ENCODE results near the gene ADAMTS16. TPM values are rescaled to one million over a fixed set of nuclear protein-coding genes. Genes with fewer than 3 reads are reported as not detected.

The ADAMTS16 gene
- polyA plus RNA-seq, 3 donors: 69.6 to 80.2 (median 79.9) TPM

DNA sequence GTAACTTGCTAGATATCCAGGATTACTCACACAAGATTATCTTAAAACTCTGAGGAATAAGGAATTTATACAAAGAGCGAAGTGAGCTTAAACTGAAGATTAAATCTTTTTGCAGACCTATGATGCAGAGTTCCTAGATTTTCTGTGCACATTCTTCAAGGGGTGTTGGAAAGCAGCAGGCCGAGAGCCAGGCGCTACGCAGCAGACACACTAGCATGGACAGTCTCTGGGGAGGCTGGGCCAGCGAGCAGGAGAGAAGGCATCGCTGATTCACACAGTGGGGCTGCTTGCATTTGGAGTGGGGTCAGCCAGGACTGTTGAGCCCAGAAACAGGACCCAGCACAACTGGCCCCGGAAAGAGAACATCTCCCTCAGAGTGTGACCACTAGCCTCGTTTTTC lies 136.3 kb downstream of the ADAMTS16 start:
- no peak for DNase-seq

DNA sequence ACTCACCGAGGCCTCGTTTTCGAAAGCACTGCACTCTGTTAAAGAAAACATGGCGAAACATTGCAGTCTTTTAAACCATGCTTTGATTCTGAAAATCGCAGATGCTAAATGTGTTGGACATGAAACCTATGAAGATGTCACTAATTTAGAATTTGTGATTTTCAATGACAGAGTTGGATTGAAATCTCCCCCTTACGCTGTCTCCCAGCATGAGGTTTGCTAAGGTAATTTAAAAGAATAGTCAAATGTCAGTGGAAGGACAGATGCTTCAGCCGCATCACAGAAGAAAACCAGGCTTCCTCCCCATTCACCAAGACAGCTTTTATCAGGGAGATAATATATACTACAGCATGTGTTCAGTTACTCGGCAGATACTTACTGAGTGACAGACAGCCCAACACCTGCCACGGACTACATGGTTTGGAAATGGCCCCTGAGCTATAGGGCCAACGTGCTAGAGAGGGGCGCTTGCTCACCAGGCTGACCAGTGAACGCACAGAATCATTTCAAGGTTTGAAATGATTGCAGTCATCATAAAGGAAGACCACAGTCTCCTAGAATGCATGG lies 136.9 kb downstream of the ADAMTS16 start:
- DNase-seq: no peak

DNA sequence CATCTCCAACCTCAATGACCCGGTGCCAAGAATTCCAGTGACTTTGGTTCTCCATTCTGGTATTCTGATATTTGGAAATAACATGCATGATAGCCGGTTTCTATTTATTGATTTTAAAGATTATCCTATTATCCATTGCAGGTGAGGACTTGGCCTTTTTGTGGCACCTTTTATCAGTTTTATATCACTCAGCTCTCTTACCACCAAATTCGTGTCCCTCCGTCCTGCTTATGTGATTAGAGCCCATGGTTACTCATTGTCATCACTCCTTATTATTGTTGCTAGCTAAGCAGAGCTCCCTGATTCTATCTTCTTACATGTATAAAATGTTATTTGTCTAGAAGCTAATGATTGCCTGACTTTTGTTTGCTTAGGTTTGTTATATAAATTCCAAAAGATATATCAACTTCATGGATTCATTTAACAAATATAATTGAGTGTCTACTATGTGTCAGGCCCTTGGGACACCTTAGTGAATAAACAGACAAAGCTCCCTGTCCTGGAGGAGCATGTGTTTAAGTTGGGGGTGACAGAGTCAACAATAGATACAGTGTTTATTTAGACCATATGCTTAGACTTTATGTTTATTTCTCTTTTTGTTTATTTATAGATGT lies 138.2 kb downstream of the ADAMTS16 start:
- no peak for DNase-seq

DNA sequence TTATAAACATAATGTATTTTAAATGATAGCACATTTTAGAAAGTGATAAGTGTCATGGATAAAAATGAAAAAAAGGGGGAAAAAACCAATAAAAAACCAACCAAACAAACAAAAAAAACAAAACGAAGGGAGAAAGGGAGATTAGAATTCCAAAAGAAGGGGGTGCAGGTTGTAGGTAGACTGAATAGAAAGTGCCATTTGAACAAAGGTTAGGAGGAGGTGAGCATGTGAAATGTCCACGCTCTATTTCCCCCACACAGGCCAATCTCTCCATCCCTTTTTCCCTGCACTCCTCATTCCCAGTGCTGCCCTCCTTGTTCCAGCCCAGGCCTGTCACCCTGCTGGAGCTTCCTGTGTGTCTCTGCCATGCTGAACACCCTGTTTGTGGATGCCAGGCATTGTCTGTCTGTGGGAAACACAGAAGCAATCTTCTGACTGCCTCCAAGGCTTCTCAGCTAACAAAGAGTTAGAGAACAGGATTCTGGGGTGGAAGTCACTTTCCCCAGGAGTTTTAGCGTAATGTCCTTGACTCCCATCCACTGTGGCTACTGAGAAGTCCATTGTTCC lies 138.8 kb downstream of the ADAMTS16 start:
- no peak for DNase-seq

DNA sequence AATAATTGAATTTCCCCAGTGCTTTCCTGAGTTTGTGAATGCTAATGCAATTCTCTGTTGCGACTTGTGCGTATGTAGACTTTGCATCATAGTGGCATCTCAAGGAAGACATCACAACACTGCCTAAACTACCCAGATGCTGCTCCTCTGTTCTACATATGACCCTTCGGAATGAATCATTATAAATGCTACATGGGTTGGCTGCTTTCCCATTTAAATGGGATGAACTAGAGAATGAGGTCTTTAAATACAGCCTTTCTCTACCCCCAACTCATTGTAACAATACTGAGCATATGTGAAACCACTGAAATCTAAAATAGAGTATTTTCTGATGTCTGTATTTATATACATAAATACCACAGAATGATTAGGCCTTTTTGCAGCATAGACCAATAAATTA lies 145.8 kb downstream of the ADAMTS16 start:
- DNase-seq: no peak

DNA sequence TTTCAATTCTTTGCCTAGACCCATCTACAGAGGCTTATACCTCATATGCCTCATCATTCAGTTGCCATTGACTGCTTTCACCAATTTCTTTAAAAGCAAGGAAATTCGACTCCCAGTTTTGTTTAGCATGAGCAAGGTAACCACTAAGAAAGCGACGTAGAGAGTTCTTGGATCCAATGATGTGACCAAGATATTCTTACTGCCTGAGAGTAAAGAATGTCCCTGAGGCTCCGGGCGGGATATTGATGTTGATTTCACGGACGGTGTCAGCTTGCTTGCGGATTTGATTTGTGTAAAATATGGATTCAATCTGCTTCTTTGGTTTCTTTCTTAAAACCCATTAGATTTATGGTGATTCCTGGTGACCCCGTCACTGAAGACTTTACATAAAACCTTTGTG lies 147.3 kb downstream of the ADAMTS16 start:
- no peak for DNase-seq

DNA sequence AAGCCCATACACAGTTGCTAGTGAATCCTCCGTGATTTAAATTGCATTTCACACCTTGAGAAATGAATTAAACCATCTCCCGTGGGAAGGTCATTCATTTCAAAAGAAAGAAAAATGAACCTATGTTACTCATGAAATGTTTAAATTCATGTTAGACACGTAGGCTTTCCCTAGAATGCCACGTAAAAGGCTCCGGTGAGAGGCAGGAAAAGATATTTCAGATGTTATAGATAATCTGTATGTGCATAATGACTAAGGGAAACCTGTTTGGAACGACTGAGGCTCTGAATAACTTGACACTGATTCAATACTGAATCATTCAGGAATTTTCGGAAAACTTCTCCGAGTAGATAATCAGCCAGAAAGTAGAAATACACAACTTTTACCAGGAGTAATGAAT lies 148.1 kb downstream of the ADAMTS16 start:
- no peak for DNase-seq

DNA sequence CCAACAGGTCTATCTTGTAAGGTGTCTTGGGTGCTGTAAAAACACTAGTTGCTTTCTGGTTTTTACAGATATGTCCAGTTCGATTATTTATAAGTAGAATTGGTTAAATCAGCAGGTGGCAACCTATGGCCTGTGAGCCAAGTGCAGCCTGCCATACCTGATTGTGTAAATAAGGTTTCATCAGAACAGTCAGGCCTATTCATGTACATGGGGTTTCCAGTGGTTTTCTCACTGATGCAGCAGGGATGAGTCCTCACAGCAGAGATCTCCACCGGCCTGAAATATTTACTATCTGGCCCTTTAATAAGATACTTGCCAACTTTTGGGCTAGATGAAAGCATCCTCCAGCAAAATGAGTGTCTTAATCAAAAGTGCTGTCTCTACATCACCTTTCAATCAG lies 149.4 kb downstream of the ADAMTS16 start:
- DNase-seq: no peak

DNA sequence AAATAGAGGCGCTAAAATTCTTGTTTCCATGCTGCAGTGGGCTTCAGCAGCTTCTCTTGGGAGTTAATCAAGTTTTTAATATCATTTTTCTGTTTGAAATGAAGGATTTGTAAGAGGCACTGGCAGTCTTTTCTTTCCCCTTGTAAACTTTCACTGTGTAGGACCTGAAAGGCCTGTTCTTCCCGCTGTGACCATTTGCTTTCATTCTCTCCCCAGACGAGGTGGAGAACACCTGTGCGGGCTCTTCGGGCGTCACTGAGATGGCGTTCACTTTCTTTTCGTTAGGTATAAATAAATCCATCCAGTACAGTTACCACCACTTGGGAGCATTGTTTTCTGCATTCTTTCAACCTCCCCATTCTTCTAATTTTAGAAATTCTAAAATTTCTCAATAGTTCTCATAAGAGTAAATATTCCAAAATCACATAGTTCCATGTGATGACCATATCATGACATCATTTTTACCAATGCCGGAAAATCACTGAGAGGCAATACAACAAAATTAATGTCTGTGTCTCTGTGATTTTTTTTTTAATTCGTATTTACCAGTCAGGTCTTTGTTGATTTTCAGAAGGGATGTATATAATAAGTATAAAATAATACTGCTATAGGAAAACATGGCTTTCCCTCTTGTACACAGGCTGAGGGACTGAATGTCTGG lies 150.7 kb downstream of the ADAMTS16 start:
- no peak for DNase-seq

DNA sequence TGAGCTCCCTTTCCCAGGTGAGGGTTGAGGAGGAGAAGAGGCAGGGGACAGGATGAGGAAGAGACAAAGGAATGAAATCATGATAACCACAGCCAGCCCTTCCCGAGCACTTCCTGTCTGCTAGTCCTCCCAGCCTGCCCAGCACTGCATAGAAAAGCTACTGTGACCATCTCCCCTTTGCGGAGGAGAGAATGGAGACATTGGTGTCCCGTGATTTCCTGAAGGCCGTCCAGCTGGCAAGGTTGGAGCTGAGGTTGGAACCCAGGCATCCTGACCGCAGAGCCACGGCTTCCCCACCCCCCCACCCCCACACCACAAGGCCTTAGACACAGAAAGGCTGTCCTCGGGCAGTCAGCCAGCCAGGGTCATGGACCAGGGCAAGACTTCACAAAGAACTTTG lies 151.2 kb downstream of the ADAMTS16 start:
- no peak for DNase-seq

DNA sequence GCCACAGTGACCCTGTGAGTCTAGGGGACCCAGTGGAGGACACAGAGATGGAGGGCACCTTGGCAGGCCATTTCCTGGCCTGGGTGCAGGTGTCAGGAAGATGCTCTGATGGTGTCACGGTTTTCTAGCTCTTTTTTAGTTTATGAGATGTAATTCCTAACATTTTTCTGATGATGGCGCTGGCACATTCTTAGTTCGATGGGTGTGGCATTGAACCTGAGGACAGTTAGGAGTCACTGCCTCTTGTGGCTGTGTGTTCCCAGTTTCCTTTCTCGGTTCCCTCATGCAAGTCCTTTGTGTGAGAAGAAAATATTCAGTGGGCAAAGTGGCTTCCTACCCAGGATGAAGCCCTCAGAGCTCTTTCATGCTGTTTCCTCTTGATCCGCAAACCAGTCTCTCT lies 152.9 kb downstream of the ADAMTS16 start:
- no peak for DNase-seq

DNA sequence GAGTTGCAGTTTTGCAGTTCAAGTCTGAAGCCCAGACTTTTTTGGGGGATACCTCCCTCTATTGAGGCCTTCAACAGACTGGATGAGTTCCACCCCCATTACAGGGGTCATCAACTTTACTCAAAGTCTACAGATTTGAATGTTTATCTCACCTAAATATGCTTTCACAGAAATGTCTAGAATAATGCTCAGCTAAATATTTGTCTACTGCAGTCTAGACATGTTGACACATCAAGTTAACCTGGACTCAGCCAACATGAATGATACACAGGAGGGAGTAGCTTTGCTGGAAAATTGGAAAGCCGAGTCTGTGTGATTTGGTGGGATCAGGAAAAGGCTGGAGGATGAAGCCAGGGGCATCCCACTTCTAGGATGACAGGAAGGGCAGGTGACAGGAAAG lies 154.3 kb downstream of the ADAMTS16 start:
- DNase-seq: no peak

DNA sequence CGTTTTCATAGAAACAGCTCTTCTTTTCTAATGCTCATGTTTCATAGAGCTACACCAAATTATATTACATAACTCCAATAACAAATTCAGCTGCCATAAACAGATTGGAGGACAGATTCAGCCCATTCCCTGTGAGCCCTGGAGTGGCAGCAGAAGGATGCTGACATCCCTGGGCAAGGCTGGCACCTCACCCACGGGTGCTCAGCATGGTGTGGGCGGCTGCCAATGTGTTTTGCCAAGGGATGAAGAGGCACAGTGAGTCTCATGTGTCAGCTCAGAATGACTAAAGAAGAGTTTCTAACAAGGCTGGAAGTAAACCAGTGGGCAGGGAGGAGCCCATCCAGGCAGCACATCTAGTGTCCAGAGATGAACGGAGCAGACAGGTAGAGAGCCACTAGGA lies 155.2 kb downstream of the ADAMTS16 start:
- no peak for DNase-seq

DNA sequence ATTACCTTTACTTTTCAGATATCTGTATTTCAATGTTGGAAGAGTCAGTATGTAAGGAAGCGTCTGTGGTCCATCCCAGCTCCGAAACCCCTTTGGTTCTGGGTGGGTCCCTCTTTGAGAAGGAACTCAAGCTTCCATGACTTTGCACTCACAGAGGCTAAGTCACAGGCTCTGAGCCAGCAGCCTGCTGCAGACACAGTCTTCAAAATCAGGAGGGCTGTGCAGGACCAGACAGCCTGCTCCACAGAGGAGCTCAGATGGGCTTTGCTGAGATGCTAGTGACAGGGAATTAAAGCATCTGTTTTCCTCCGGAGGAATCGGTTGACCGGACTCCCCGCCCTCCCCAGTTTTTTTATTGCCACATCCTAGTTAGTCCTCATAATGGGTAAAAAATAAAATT lies 155.9 kb downstream of the ADAMTS16 start:
- DNase-seq: no peak

DNA sequence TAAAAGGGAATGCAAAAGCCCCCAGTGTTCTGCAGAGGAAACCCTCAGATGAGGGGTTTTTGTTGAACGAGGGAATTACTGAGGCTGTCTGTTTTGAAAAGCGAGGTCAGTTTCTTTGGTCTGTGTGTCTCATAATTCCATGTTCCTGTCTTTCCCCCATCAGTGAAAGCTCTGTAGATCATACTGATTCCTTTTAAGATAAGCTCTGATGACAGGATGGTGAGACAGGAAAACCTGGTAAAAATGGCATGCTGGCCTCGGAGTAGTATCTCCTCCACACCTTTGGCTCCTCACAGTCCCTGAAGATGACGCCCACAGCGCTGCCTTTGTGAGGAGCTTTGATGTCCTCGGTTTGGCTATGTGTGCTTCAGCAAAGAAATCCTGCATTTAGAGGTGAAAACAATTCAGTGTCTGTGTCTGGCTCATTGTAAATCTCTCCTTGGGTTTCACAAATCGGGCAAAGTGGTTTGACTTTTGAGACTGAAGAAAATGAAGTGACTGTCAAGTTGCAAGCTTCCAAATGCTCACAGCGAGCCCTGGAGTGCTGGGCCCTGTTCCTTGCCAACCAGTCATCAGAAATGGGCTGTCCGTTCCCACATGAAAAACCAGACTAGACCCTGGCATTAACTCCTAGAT lies 157.4 kb downstream of the ADAMTS16 start:
- no peak for DNase-seq

DNA sequence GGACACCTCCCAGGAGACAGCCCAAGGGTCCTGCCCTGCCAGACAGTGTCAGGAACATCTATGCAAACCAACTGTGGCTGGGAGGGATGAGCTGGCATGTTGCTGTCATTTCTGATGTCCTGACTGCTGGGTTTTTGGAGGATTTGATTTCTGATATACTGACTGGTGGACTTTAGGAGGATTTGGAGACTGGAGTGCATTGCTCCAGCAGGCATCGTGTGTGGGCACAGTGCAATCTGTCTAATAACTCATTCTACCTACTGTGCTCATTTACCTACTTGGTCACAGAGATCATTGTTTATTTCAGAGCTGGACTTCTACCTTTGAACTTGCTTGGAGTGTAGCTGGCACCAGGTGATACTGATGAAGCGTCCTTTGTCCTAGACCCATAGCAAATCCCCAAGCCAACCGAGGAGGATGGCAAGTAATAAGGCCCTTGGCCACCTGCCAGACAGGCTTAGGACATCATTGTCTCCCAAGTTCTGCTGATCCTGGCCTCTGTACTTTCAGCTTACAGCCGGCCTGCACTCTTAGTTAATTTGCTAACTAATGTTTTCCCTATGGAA lies 158.0 kb downstream of the ADAMTS16 start:
- no peak for DNase-seq

DNA sequence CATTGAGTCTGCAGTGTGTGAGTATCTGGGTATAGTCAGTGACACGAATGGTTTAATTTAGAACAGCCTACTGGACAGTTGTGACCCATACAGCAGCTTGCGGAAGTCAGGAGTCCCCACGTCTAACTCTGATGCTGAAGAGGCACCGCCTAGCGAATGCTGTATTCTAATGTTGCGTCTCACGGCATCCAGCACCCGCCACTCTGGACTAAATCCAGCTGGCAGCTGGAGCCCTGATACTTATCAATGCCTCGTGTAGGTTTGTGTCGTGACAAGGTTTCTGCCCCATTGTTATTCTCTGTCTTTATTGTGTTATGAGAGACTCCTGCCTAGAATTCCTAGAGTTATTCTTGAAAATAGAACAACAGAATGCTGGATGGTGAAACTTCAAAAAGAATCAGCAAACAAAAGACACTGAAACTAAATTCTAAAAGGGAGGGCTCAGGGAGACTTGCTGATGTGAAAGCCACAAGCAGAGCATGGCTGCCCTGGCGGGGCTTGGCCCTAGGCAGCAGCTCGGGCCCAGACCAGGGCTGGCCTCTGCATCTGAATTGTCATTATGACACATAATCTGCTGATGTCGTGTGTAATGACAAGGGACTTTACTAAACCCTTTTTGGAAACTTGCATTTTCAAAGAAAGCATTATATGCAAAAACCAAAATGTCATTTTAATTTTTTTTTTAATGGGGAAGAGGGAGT lies 158.9 kb downstream of the ADAMTS16 start:
- no peak for DNase-seq

DNA sequence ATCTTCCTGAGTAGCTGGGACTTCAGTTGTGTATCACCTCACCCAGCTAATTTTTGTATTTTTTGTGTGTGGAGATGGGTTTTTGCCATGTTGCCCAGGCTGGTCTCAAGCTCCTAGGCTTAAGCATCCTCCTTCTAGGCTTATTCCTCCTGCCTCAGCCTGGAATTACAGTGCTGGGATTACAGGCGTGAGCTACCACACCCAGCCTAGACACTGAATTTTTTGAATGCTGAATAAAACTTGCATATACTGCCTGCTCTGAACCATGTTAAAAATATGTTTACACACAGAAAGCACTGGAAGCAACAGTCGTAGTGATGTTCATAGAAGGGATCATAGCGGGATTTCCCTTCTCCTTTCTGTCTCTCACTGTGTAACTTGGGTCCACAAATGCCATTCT lies 161.0 kb downstream of the ADAMTS16 start:
- no peak for DNase-seq

DNA sequence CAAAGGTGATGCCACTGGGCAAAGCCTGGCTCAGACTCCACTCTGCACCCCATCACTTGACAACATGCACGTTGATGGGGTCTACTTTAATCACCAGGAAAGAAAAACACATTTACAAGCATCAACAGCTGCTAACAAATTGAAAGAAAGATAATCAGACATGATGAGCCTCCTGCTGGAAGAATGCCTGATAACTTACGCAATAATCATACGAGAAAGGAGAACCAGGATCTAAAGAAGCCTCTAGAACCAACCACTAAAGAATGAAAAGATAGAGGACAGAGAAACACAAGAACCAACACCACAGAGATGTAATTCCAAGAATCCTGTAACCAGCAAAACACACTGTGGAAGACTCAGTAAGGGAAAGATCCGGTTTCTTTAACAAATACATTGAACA lies 162.1 kb downstream of the ADAMTS16 start:
- DNase-seq: no peak

DNA sequence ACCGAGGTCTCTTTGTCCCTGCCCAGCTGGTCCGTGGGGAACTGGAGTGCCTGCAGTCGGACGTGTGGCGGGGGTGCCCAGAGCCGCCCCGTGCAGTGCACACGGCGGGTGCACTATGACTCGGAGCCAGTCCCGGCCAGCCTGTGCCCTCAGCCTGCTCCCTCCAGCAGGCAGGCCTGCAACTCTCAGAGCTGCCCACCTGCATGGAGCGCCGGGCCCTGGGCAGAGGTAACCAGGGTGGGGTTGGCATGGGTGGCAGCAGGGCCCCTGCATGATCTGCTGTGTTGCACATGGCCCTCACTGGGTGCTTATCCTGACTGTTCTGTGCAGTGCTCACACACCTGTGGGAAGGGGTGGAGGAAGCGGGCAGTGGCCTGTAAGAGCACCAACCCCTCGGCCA lies 163.1 kb downstream of the ADAMTS16 start:
- no peak for DNase-seq

DNA sequence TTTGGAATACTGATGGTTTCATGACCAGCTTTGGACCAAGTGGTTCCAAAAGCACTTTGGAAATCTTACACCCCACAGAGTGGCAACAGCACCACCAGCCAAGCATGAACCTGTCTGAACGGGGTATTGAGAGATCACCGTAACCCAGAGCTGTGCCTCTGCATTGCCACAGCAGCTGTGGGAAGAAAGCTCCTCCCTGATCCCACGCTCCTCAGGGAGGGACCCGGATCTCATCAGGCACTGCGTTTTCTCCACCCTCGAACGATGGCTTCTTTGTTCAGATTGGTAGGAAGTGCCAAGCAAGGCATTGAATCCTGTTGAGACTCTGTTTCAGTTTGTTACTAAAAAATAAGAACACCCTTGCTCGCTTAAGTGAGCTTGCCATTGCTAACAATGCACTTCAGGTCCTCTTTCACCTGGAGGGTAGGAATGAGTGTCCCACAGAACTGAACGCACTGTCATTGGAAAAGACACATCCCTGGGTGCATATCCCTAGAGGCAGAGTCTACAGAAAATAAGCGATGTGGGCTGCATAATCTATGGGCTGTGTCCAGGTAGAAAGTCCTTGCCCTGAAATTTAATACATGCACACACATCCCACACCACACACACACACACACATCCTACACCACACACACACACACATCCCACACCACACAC lies 164.4 kb downstream of the ADAMTS16 start:
- DNase-seq: no peak
